Suprapubic skin (tissue), 4 donors: Measurements from ENCODE around the gene SRPRA. TPM values are rescaled to one million over a fixed set of nuclear protein-coding genes. Genes with fewer than 3 reads are reported as not detected.

Experiments
- DNase-seq, 2 donors: peaks; one replicate each; pipeline ENCODE4 v3.0.0-alpha.2; 2019; ENCODE audit warnings: low spot score in 2 of 2
- H3K27ac ChIP-seq: fragments of 200-600 bp; sonication (generic); one replicate; pipeline ENCODE4 v1.5.1; 2019
- H3K27me3 ChIP-seq: fragments of 200-600 bp; sonication (generic); one replicate; pipeline ENCODE4 v1.5.1; 2019
- H3K36me3 ChIP-seq: fragments of 200-600 bp; sonication (generic); one replicate; pipeline ENCODE4 v1.5.1; 2019
- H3K4me1 ChIP-seq: fragments of 200-600 bp; sonication (generic); one replicate; pipeline ENCODE4 v1.5.1; 2019
- H3K4me3 ChIP-seq: fragments of 200-600 bp; sonication (generic); one replicate; pipeline ENCODE4 v1.5.1; 2019; ENCODE audit warnings: mild to moderate bottlenecking
- H3K9me3 ChIP-seq: fragments of 200-600 bp; sonication (generic); one replicate; pipeline ENCODE4 v1.5.1; 2019
- CTCF ChIP-seq, 2 donors: fragments of 200-600 bp in 1 of 2; fragments of 450-650 bp in 1 of 2; sonication (generic) in 1 of 2; IDR thresholded peaks; one replicate each; pipeline ENCODE4 v1.5.1; 2016 to 2019; ENCODE audit warnings: antibody characterized with exemption in 2 of 2, mild to moderate bottlenecking in 1 of 2, moderate library complexity in 1 of 2
- EP300 ChIP-seq: sonication (generic); formaldehyde crosslinking; IDR thresholded peaks from one replicate; pipeline ENCODE4 v1.6.1; 2017; ENCODE audit warnings: antibody characterized with exemption
- POLR2A ChIP-seq, 2 donors: fragments of 450-650 bp; IDR thresholded peaks; one replicate each; pipeline ENCODE4 v1.6.1; 2017; ENCODE audit warnings: antibody characterized with exemption in 2 of 2, mild to moderate bottlenecking in 2 of 2, moderate library complexity in 2 of 2
- POLR2AphosphoS5 ChIP-seq, 3 donors: sonication (generic); formaldehyde crosslinking; IDR thresholded peaks; one replicate each; pipeline ENCODE4 v1.6.1; 2017; ENCODE audit warnings: antibody characterized with exemption in 3 of 3
- WGBS: methylation state at CpG from one replicate; pipeline ENCODE4 v1.1.5; 2018; 5-methylcytosine and 5-hydroxymethylcytosine counted together
- total RNA-seq, 4 donors: library from RNA; depleted of rRNA; stranded (reverse); fragments of >200 nt; gene quantifications; one replicate each; pipeline ENCODE4 v1.1.0, GENCODE V29; 2016

SRPRA gene
- total RNA-seq, 4 donors from 2014 or later: 84.9 to 108 (median 97.0) TPM

GRCh38 chr11:126282361-126282735 lies 13.7 kb upstream of the SRPRA start:
- DNase-seq: no peak
- Histone ChIP-seq H3K4me3 (peak overlapping the region; percentile 72), H3K27ac (peak overlapping the region; percentile 90), H3K27me3 (no peaks in the 10 kb centered on the region), H3K9me3 (no peaks in the 10 kb centered on the region), H3K4me1 (peaks cover 28% of the 10 kb centered on the region), H3K36me3 (peaks cover 2% of the 10 kb centered on the region)
- no peak for TF ChIP-seq CTCF (IDR thresholded peaks at IDR 0.05)
- no peak for TF ChIP-seq EP300
- no peak for TF ChIP-seq POLR2A (IDR thresholded peaks at IDR 0.05)
- no peak for TF ChIP-seq POLR2AphosphoS5 (IDR thresholded peaks at IDR 0.05)
- WGBS: 3% methylated on average over 15 of the region's 15 CpGs

- no peak overlapping the region for H3K27ac ChIP-seq
- no peak for TF ChIP-seq POLR2A (IDR thresholded peaks at IDR 0.05)
- no peak for TF ChIP-seq EP300
- TF ChIP-seq CTCF (IDR thresholded peaks at IDR 0.05): no peak
- no peak for TF ChIP-seq POLR2AphosphoS5 (IDR thresholded peaks at IDR 0.05)
- 90% methylated on average over 10 of the region's 10 CpGs for WGBS
- peaks cover 8% of the 10 kb centered on the region for H3K36me3 ChIP-seq
- DNase-seq: peak in 1 of 2 donors; percentile 67
- peaks cover 28% of the 10 kb centered on the region for H3K4me1 ChIP-seq
- H3K27me3 ChIP-seq: no peaks in the 10 kb centered on the region
- no peaks in the 10 kb centered on the region for H3K9me3 ChIP-seq
- peak overlapping the region; percentile 72 for H3K4me3 ChIP-seq
Measured at GRCh38 chr11:126281666-126282175, 13.0 kb upstream of the SRPRA start.

- H3K4me3 ChIP-seq: no peak overlapping the region
- no peaks in the 10 kb centered on the region for H3K9me3 ChIP-seq
- H3K36me3 ChIP-seq: peaks cover 12% of the 10 kb centered on the region
- 89% methylated on average over 6 of the region's 6 CpGs for WGBS
- H3K27ac ChIP-seq: no peak overlapping the region
- TF ChIP-seq CTCF (IDR thresholded peaks at IDR 0.05): no peak
- TF ChIP-seq POLR2A (IDR thresholded peaks at IDR 0.05): no peak
- TF ChIP-seq POLR2AphosphoS5 (IDR thresholded peaks at IDR 0.05): no peak
- TF ChIP-seq EP300: no peak
- no peak for DNase-seq
- H3K27me3 ChIP-seq: no peaks in the 10 kb centered on the region
- peaks cover 28% of the 10 kb centered on the region for H3K4me1 ChIP-seq
Measured at GRCh38 chr11:126281245-126281644, 12.6 kb upstream of the SRPRA start.

- no peaks in the 10 kb centered on the region for H3K9me3 ChIP-seq
- no peak overlapping the region for H3K4me3 ChIP-seq
- peaks cover 27% of the 10 kb centered on the region for H3K4me1 ChIP-seq
- H3K27ac ChIP-seq: no peak overlapping the region
- 80% methylated on average over 5 of the region's 5 CpGs for WGBS
- no peaks in the 10 kb centered on the region for H3K27me3 ChIP-seq
- peaks cover 12% of the 10 kb centered on the region for H3K36me3 ChIP-seq
- peak in 1 of 2 donors; percentile 56 for DNase-seq
- TF ChIP-seq CTCF (IDR thresholded peaks at IDR 0.05): no peak
- no peak for TF ChIP-seq POLR2A (IDR thresholded peaks at IDR 0.05)
- TF ChIP-seq POLR2AphosphoS5 (IDR thresholded peaks at IDR 0.05): no peak
- no peak for TF ChIP-seq EP300
Measured at GRCh38 chr11:126280595-126280994, 11.9 kb upstream of the SRPRA start.

- no peaks in the 10 kb centered on the region for H3K27me3 ChIP-seq
- H3K27ac ChIP-seq: no peak overlapping the region
- no peak for TF ChIP-seq CTCF (IDR thresholded peaks at IDR 0.05)
- no peak for TF ChIP-seq POLR2AphosphoS5 (IDR thresholded peaks at IDR 0.05)
- no peak for TF ChIP-seq POLR2A (IDR thresholded peaks at IDR 0.05)
- no peak for TF ChIP-seq EP300
- peaks cover 15% of the 10 kb centered on the region for H3K36me3 ChIP-seq
- H3K9me3 ChIP-seq: no peaks in the 10 kb centered on the region
- DNase-seq: no peak
- 82% methylated on average over 8 of the region's 8 CpGs for WGBS
- H3K4me1 ChIP-seq: peaks cover 18% of the 10 kb centered on the region
- H3K4me3 ChIP-seq: no peak overlapping the region
Measured at GRCh38 chr11:126279191-126279590, 10.5 kb upstream of the SRPRA start.
